Immature natural killer cell (primary cell): ENCODE results near the gene GZF1. TPM values are rescaled to one million over a fixed set of nuclear protein-coding genes. Genes with fewer than 3 reads are reported as not detected.
A peak's percentile ranks its signal among the peaks of the same experiment; 100 is the strongest.

ENCODE experiments used
- DNase-seq, 3 donors: peaks; one replicate each; pipeline ENCODE4 v3.0.0; 2022; ENCODE audit warnings: mixed read lengths in 1 of 3
- H3K27ac Mint-ChIP-seq, 6 donors: one replicate each; pipeline ENCODE4 v1.8.0; 2020; ENCODE audit warnings: mixed read lengths in 6 of 6, mild to moderate bottlenecking in 5 of 6, inconsistent platforms in 4 of 6, moderate library complexity in 3 of 6
- H3K27me3 Mint-ChIP-seq, 3 donors: one replicate each; pipeline ENCODE4 v1.8.0; 2020 to 2021; ENCODE audit warnings: low read depth in 3 of 3, mild to moderate bottlenecking in 3 of 3, mixed read lengths in 3 of 3, moderate library complexity in 3 of 3, inconsistent platforms in 1 of 3
- H3K36me3 Mint-ChIP-seq, 3 donors: one replicate each; pipeline ENCODE4 v1.8.0; 2020; ENCODE audit warnings: mixed read lengths in 3 of 3, inconsistent platforms in 2 of 3, mild to moderate bottlenecking in 2 of 3
- H3K4me1 Mint-ChIP-seq, 2 donors: one replicate each; pipeline ENCODE4 v1.8.0; 2020; ENCODE audit warnings: inconsistent platforms in 2 of 2, mild to moderate bottlenecking in 2 of 2, mixed read lengths in 2 of 2, moderate library complexity in 1 of 2
- H3K4me3 Mint-ChIP-seq, 5 donors: one replicate each; pipeline ENCODE4 v1.8.0; 2020; ENCODE audit warnings: mild to moderate bottlenecking in 5 of 5, mixed read lengths in 5 of 5, inconsistent platforms in 3 of 5, moderate library complexity in 3 of 5
- H3K9me3 Mint-ChIP-seq, 6 donors: one replicate each; pipeline ENCODE4 v1.8.0; 2020; ENCODE audit warnings: mild to moderate bottlenecking in 6 of 6, mixed read lengths in 6 of 6, inconsistent platforms in 4 of 6, moderate library complexity in 3 of 6
- polyA plus RNA-seq, 3 donors: library from polyadenylated mRNA; unstranded; fragments of 300-500 nt; fragmentation: Illumina TruSeq; gene quantifications; one replicate each; pipeline ENCODE4 v1.2.3, GENCODE V29; 2021

GZF1 gene
- polyA plus RNA-seq, 3 donors from 2014 or later: 3.5 to 7.0 (median 5.5) TPM

- Mint-ChIP-seq H3K36me3 (peaks cover 19 to 39% (median 20%) of the 10 kb centered on the region in 3 donors), H3K27ac (peak overlapping the region in 2 of 6 donors; percentile 20 to 63), H3K9me3 (no peaks in the 10 kb centered on the region), H3K27me3 (peaks cover 8 to 9% (median 9%) of the 10 kb centered on the region in 3 donors), H3K4me3 (no peak overlapping the region), H3K4me1 (peaks cover 33 to 50% of the 10 kb centered on the region in 2 donors)
- no peak for DNase-seq
Measured at GRCh38 chr20:23367770-23368169, 5.8 kb downstream of the GZF1 start.

GRCh38 chr20:23368316-23369071 is 6.5 kb downstream of the GZF1 start:
- H3K27ac Mint-ChIP-seq: peak overlapping the region in 1 of 6 donors; percentile 63

GRCh38 chr20:23369072-23369823 is 7.3 kb downstream of the GZF1 start:
- Mint-ChIP-seq H3K27ac (peak overlapping the region in 3 of 6 donors; percentile 34 to 60 (median 46)), H3K4me3 (no peak overlapping the region), H3K27me3 (peaks cover 3 to 6% (median 3%) of the 10 kb centered on the region in 3 donors), H3K4me1 (peaks cover 22 to 36% of the 10 kb centered on the region in 2 donors), H3K36me3 (peaks cover 19 to 42% (median 23%) of the 10 kb centered on the region in 3 donors), H3K9me3 (no peaks in the 10 kb centered on the region)
- DNase-seq: no peak

More at GRCh38 chr20:23368316-23369071, 6.5 kb downstream of the GZF1 start:
- Mint-ChIP-seq H3K27me3 (peaks cover 3 to 5% (median 3%) of the 10 kb centered on the region in 3 donors), H3K9me3 (no peaks in the 10 kb centered on the region), H3K4me1 (peaks cover 26 to 43% of the 10 kb centered on the region in 2 donors), H3K4me3 (no peak overlapping the region), H3K36me3 (peaks cover 19 to 40% (median 20%) of the 10 kb centered on the region in 3 donors)
- DNase-seq: no peak

GRCh38 chr20:23370274-23370673 is 8.3 kb downstream of the GZF1 start:
- no peak overlapping the region for H3K4me3 Mint-ChIP-seq
- H3K27ac Mint-ChIP-seq: no peak overlapping the region
- peaks cover 0 to 5% (median under 1%) of the 10 kb centered on the region in 3 donors for H3K27me3 Mint-ChIP-seq
- H3K36me3 Mint-ChIP-seq: peaks cover 13 to 35% (median 18%) of the 10 kb centered on the region in 3 donors
- DNase-seq: no peak
- H3K4me1 Mint-ChIP-seq: peaks cover 12 to 25% of the 10 kb centered on the region in 2 donors
- no peaks in the 10 kb centered on the region for H3K9me3 Mint-ChIP-seq

- H3K36me3 Mint-ChIP-seq: peaks cover 12 to 40% (median 23%) of the 10 kb centered on the region in 3 donors
- no peak overlapping the region for H3K4me3 Mint-ChIP-seq
- no peaks in the 10 kb centered on the region for H3K9me3 Mint-ChIP-seq
- H3K4me1 Mint-ChIP-seq: peaks cover 11 to 26% of the 10 kb centered on the region in 2 donors
- H3K27me3 Mint-ChIP-seq: peaks cover 0 to 5% (median 0%) of the 10 kb centered on the region in 3 donors
- H3K27ac Mint-ChIP-seq: no peak overlapping the region
- no peak for DNase-seq
Measured at GRCh38 chr20:23370873-23371272, 8.9 kb downstream of the GZF1 start.

GRCh38 chr20:23371496-23371895 is 9.5 kb downstream of the GZF1 start:
- Mint-ChIP-seq H3K27ac (peak overlapping the region in 2 of 6 donors; percentile 9 to 58), H3K4me3 (no peak overlapping the region), H3K4me1 (peaks cover 5 to 22% of the 10 kb centered on the region in 2 donors), H3K9me3 (no peaks in the 10 kb centered on the region), H3K36me3 (peaks cover 14 to 40% (median 21%) of the 10 kb centered on the region in 3 donors), H3K27me3 (peaks cover 0 to 2% (median 0%) of the 10 kb centered on the region in 3 donors)
- no peak for DNase-seq

GRCh38 chr20:23374441-23374840 is 12.5 kb downstream of the GZF1 start:
- Mint-ChIP-seq H3K36me3 (peaks cover 21 to 43% (median 28%) of the 10 kb centered on the region in 3 donors), H3K27ac (no peak overlapping the region)

GRCh38 chr20:23375827-23376226 is 13.8 kb downstream of the GZF1 start:
- H3K4me3 Mint-ChIP-seq: no peak overlapping the region
- H3K9me3 Mint-ChIP-seq: no peaks in the 10 kb centered on the region
- peak overlapping the region in 2 of 6 donors; percentile 13 to 36 for H3K27ac Mint-ChIP-seq
- peaks cover 0 to 6% of the 10 kb centered on the region in 2 donors for H3K4me1 Mint-ChIP-seq
- H3K27me3 Mint-ChIP-seq: peaks cover 0 to 2% (median 0%) of the 10 kb centered on the region in 3 donors
- H3K36me3 Mint-ChIP-seq: peaks cover 22 to 41% (median 33%) of the 10 kb centered on the region in 3 donors
- no peak for DNase-seq

More at GRCh38 chr20:23374441-23374840, 12.5 kb downstream of the GZF1 start:
- H3K9me3 Mint-ChIP-seq: no peaks in the 10 kb centered on the region
- peaks cover 0 to 2% (median 0%) of the 10 kb centered on the region in 3 donors for H3K27me3 Mint-ChIP-seq
- no peak for DNase-seq
- H3K4me1 Mint-ChIP-seq: peaks cover 0 to 6% of the 10 kb centered on the region in 2 donors
- H3K4me3 Mint-ChIP-seq: no peak overlapping the region

GRCh38 chr20:23379772-23380171 is 17.8 kb downstream of the GZF1 start:
- Mint-ChIP-seq H3K36me3 (peaks cover 23 to 55% (median 49%) of the 10 kb centered on the region in 3 donors), H3K4me3 (no peak overlapping the region), H3K27ac (no peak overlapping the region), H3K27me3 (no peaks in the 10 kb centered on the region), H3K4me1 (peaks cover 3 to 11% of the 10 kb centered on the region in 2 donors), H3K9me3 (no peaks in the 10 kb centered on the region)
- DNase-seq: no peak

- no peaks in the 10 kb centered on the region for H3K27me3 Mint-ChIP-seq
- no peaks in the 10 kb centered on the region for H3K9me3 Mint-ChIP-seq
- H3K36me3 Mint-ChIP-seq: peaks cover 22 to 53% (median 43%) of the 10 kb centered on the region in 3 donors
- no peak for DNase-seq
- no peak overlapping the region for H3K27ac Mint-ChIP-seq
- no peak overlapping the region for H3K4me3 Mint-ChIP-seq
- H3K4me1 Mint-ChIP-seq: peaks cover 3 to 6% of the 10 kb centered on the region in 2 donors
Measured at GRCh38 chr20:23381876-23382275, 19.9 kb downstream of the GZF1 start.

- Mint-ChIP-seq H3K9me3 (no peaks in the 10 kb centered on the region), H3K27me3 (no peaks in the 10 kb centered on the region), H3K4me3 (no peak overlapping the region), H3K27ac (no peak overlapping the region), H3K36me3 (peaks cover 16 to 48% (median 40%) of the 10 kb centered on the region in 3 donors), H3K4me1 (peaks cover 3 to 6% of the 10 kb centered on the region in 2 donors)
- DNase-seq: no peak
Measured at GRCh38 chr20:23386304-23387117, 24.5 kb downstream of the GZF1 start.

- Mint-ChIP-seq H3K4me1 (peaks cover 2 to 6% of the 10 kb centered on the region in 2 donors), H3K36me3 (peaks cover 16 to 51% (median 39%) of the 10 kb centered on the region in 3 donors), H3K27ac (no peak overlapping the region), H3K9me3 (no peaks in the 10 kb centered on the region), H3K4me3 (no peak overlapping the region), H3K27me3 (no peaks in the 10 kb centered on the region)
- no peak for DNase-seq
Measured at GRCh38 chr20:23387118-23387443, 25.1 kb downstream of the GZF1 start.

GRCh38 chr20:23390091-23390774 is 28.3 kb downstream of the GZF1 start:
- Mint-ChIP-seq H3K27me3 (no peaks in the 10 kb centered on the region), H3K4me3 (no peak overlapping the region), H3K27ac (peak overlapping the region in 1 of 6 donors; percentile 79), H3K36me3 (peaks cover 23 to 56% (median 31%) of the 10 kb centered on the region in 3 donors), H3K9me3 (no peaks in the 10 kb centered on the region), H3K4me1 (no peaks in the 10 kb centered on the region)
- DNase-seq: no peak
